Esophagus muscularis mucosa (tissue), 4 donors: Measurements from ENCODE around the gene PARVB. TPM values are rescaled to one million over a fixed set of nuclear protein-coding genes. Genes with fewer than 3 reads are reported as not detected.

Source experiments
- DNase-seq: peaks from one replicate; pipeline ENCODE4 v3.0.0-alpha.2; 2017; ENCODE audit errors: extremely low spot score
- H3K27ac ChIP-seq, 4 donors: fragments of 200-600 bp; sonication (generic); replicated peaks in 1 of 4; 1 replicate in 3 of 4; 2 replicates in 1 of 4; pipeline ENCODE4 v1.5.1; 2016 to 2019; ENCODE audit warnings: mild to moderate bottlenecking in 1 of 4
- H3K27me3 ChIP-seq, 4 donors: fragments of 200-600 bp; sonication (generic); one replicate each; pipeline versions ENCODE4 v1.5.1 to v1.6.0; 2016 to 2019
- H3K36me3 ChIP-seq, 4 donors: fragments of 200-600 bp; sonication (generic); one replicate each; pipeline ENCODE4 v1.5.1; 2016 to 2019
- H3K4me1 ChIP-seq, 4 donors: fragments of 200-600 bp; sonication (generic); one replicate each; pipeline ENCODE4 v1.5.1; 2016 to 2019
- H3K4me3 ChIP-seq, 4 donors: fragments of 200-600 bp; sonication (generic); 1 replicate in 2 of 4; 2 replicates in 2 of 4; pipeline ENCODE4 v1.5.1; 2016 to 2019; ENCODE audit warnings: mild to moderate bottlenecking in 4 of 4, moderate library complexity in 1 of 4
- H3K9me3 ChIP-seq, 4 donors: fragments of 200-600 bp; sonication (generic); 1 replicate in 3 of 4; 2 replicates in 1 of 4; pipeline ENCODE4 v1.5.1; 2016 to 2019
- EP300 ChIP-seq: sonication (generic); formaldehyde crosslinking; IDR thresholded peaks from one replicate; pipeline ENCODE4 v1.6.1; 2017; ENCODE audit warnings: antibody characterized with exemption
- POLR2A ChIP-seq: fragments of 450-650 bp; IDR thresholded peaks from one replicate; pipeline ENCODE4 v1.6.1; 2017; ENCODE audit warnings: antibody characterized with exemption, moderate library complexity, mild to moderate bottlenecking, low read depth
- POLR2AphosphoS5 ChIP-seq, 2 donors: sonication (generic); formaldehyde crosslinking; IDR thresholded peaks; one replicate each; pipeline ENCODE4 v1.6.1; 2017; ENCODE audit warnings: antibody characterized with exemption in 2 of 2
- WGBS: methylation state at CpG from one replicate; pipeline ENCODE4 v1.1.5; 2018; 5-methylcytosine and 5-hydroxymethylcytosine counted together
- intact Hi-C: fragments of 100-400 bp; cut with DNase I; formaldehyde crosslinking; loops from one replicate; pipeline ENCODE4 v1.15.1; 2023
- total RNA-seq, 4 donors: library from RNA; depleted of rRNA; stranded (reverse); fragments of >200 nt; gene quantifications; one replicate each; pipeline versions ENCODE4 v1.1.0 to v1.2.1, GENCODE V29; 2016
- TF ChIP-seq, protein P1 (sequence below), 3 experiments: fragments of 200-600 bp in 2 of 3; fragments of 450-650 bp in 1 of 3; sonication (generic) in 2 of 3; IDR thresholded peaks; one replicate each; pipeline ENCODE4 v1.5.1; 2017 to 2019; ENCODE audit warnings: antibody characterized with exemption in 3 of 3, mild to moderate bottlenecking in 2 of 3, moderate library complexity in 1 of 3

Gene PARVB
- total RNA-seq, 4 donors from 2014 or later = 22.0 to 107 (median 45.5) TPM

DNA sequence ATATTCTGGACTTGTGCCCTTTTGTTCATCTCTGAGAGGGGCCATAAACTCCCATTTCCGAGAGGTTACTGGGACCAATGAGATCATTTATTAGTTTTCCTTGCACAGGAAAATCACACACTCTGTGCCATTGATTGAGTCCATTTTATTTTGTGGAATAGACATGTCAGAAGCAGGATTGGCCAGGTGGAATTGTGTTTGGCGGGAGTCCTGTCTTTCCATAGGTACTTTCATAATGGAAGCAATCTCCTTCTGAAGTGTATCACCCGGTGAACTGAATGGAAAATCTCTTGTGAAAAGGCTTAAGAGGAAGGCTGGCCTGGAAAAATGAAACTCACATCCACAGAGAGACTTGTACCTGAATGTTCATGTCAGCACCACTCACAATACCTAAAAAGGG is 93.6 kb downstream of the PARVB start:
- WGBS = 66% methylated on average over 3 of the region's 3 CpGs
- Histone ChIP-seq H3K4me3 (no peak overlapping the region), H3K27ac (no peak overlapping the region), H3K27me3 (no peaks in the 10 kb centered on the region), H3K36me3 (peaks cover 0 to 38% (median 27%) of the 10 kb centered on the region in 4 donors), H3K9me3 (no peaks in the 10 kb centered on the region), H3K4me1 (peaks cover 0 to 8% (median 0%) of the 10 kb centered on the region in 4 donors)
- no peak for DNase-seq
- TF ChIP-seq POLR2AphosphoS5 (IDR thresholded peaks at IDR 0.05) = no peak
- no peak for TF ChIP-seq POLR2A
- no peak for TF ChIP-seq EP300
- TF ChIP-seq, protein P1, sequence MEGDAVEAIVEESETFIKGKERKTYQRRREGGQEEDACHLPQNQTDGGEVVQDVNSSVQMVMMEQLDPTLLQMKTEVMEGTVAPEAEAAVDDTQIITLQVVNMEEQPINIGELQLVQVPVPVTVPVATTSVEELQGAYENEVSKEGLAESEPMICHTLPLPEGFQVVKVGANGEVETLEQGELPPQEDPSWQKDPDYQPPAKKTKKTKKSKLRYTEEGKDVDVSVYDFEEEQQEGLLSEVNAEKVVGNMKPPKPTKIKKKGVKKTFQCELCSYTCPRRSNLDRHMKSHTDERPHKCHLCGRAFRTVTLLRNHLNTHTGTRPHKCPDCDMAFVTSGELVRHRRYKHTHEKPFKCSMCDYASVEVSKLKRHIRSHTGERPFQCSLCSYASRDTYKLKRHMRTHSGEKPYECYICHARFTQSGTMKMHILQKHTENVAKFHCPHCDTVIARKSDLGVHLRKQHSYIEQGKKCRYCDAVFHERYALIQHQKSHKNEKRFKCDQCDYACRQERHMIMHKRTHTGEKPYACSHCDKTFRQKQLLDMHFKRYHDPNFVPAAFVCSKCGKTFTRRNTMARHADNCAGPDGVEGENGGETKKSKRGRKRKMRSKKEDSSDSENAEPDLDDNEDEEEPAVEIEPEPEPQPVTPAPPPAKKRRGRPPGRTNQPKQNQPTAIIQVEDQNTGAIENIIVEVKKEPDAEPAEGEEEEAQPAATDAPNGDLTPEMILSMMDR (IDR thresholded peaks at IDR 0.05) = no peak
- intact Hi-C loops = no loop called here

GRCh38 chr22:44118645-44119315 is 94.7 kb downstream of the PARVB start:
- no peaks in the 10 kb centered on the region for H3K9me3 ChIP-seq
- no peak overlapping the region for H3K4me3 ChIP-seq
- no peak overlapping the region for H3K27ac ChIP-seq
- no peak for DNase-seq
- 83% methylated on average over 3 of the region's 12 CpGs for whole genome bisulfite sequencing
- peaks cover 0 to 8% (median 0%) of the 10 kb centered on the region in 4 donors for H3K4me1 ChIP-seq
- peaks cover 0 to 38% (median 27%) of the 10 kb centered on the region in 4 donors for H3K36me3 ChIP-seq
- no peak for TF ChIP-seq POLR2A
- TF ChIP-seq, protein P1 (IDR thresholded peaks at IDR 0.05) = no peak
- H3K27me3 ChIP-seq = no peaks in the 10 kb centered on the region
- intact Hi-C loops = no loop called here

GRCh38 chr22:44119669-44120313 is 95.7 kb downstream of the PARVB start:
- intact Hi-C loops = no loop called here
- DNase-seq = no peak
- H3K9me3 ChIP-seq = no peaks in the 10 kb centered on the region
- H3K36me3 ChIP-seq = peaks cover 0 to 38% (median 27%) of the 10 kb centered on the region in 4 donors
- no peaks in the 10 kb centered on the region for H3K27me3 ChIP-seq
- H3K4me1 ChIP-seq = peaks cover 0 to 8% (median 0%) of the 10 kb centered on the region in 4 donors
- TF ChIP-seq POLR2A (no peak), EP300 (no peak), POLR2AphosphoS5 (IDR thresholded peaks at IDR 0.05) (no peak)
- TF ChIP-seq, protein P1 (IDR thresholded peaks at IDR 0.05) = no peak
- no peak overlapping the region for H3K27ac ChIP-seq
- WGBS = 88% methylated on average over 23 of the region's 23 CpGs
- no peak overlapping the region for H3K4me3 ChIP-seq

DNA sequence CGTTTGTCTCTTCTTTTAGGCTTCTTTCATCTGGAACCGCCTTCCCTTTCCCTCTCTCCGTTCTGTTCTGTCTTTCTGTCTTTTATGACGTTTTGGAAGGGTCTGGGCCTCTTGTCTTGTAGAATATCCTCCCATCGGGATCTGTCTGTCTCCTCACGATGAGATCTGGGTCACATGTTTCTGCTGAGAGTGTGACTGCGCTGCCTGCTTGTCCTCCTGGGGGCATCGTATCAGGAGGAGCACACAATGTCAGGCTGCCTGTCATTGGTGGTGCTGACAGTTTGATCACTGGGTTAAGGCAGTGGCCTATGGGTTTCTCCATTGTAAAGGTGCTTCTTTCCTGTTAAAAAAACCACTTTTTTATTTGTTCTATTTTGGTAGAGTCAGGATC is 96.2 kb downstream of the PARVB start:
- WGBS = 91% methylated on average over 8 of the region's 8 CpGs
- DNase-seq = no peak
- Histone ChIP-seq H3K4me3 (no peak overlapping the region), H3K4me1 (peaks cover 0 to 8% (median 0%) of the 10 kb centered on the region in 4 donors), H3K27me3 (no peaks in the 10 kb centered on the region), H3K36me3 (peaks cover 0 to 38% (median 27%) of the 10 kb centered on the region in 4 donors), H3K9me3 (no peaks in the 10 kb centered on the region), H3K27ac (no peak overlapping the region)
- intact Hi-C loops = no loop called here
- TF ChIP-seq, protein P1 (IDR thresholded peaks at IDR 0.05) = no peak
- TF ChIP-seq EP300 (no peak), POLR2AphosphoS5 (IDR thresholded peaks at IDR 0.05) (no peak), POLR2A (no peak)
